ENCODE data around the gene OR2W3. TPM values are rescaled to one million over a fixed set of nuclear protein-coding genes. Genes with fewer than 3 reads are reported as not detected.

The OR2W3 gene
- total and polyA plus RNA-seq, 5 donors from 2014 or later = not detected

DNA sequence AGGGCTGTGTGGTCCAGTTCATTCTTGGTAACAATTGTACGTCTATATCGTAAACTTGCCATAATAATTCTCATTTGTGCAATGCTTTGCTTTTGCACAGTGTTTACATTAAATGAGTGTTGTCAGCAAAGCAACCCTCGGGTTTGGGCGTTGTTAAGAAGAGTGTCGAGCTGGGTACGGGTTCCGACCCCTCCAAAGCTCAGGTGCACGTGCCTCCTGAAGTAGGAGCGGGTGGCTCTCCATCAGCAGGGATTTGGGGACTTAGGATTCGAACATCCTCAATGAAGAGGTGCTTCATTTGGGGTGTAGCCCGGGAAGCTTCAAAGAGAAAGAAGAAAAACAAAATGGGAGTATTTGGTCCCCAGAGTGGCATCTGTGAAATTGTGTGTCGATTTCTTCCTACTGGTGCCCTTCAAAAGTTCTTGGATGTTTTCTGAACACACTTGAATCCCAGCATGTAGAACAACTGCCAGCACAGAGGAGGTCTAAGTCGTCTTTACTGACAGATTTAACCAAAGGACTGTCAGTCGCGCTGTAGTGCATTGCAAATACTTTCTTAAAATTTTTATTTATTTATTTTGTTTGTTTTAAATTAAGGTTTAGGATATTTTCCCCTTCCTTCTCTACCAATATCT is 37.3 kb upstream of the OR2W3 start:
- H3K9me3 Mint-ChIP-seq = peaks cover 0 to 3% (median 1%) of the 10 kb centered on the region in 7 donors
- H3K9me3 ChIP-seq (ENCODE audit: control insufficient read depth in 2 of 2, low read length in 2 of 2) = no peaks in the 10 kb centered on the region
- H3K27ac Mint-ChIP-seq = no peak overlapping the region
- H3K27me3 Mint-ChIP-seq = peaks cover 30% of the 10 kb centered on the region
- no peak for DNase-seq
- peaks cover 7% of the 10 kb centered on the region for H3K27me3 ChIP-seq (ENCODE audit: control insufficient read depth, insufficient read depth, low read length)
- no peak overlapping the region for H3K4me3 ChIP-seq (ENCODE audit: low read depth, low read length)
- H3K4me1 Mint-ChIP-seq = peaks cover 0 to 10% (median 5%) of the 10 kb centered on the region in 4 donors
- H3K36me3 Mint-ChIP-seq = no peaks in the 10 kb centered on the region
- no peaks in the 10 kb centered on the region for H3K4me1 ChIP-seq (ENCODE audit: control insufficient read depth, insufficient read depth, low read length, poor library complexity, severe bottlenecking)
- no peak for ATAC-seq (ENCODE audit: low read depth in 2 of 2)
- H3K27ac ChIP-seq (ENCODE audit: insufficient read depth, low read length, poor library complexity, severe bottlenecking) = no peak overlapping the region
- no peaks in the 10 kb centered on the region for H3K36me3 ChIP-seq (ENCODE audit: control insufficient read depth, insufficient read depth, low read length)
- peak overlapping the region in 3 of 4 donors; percentile 51 to 78 (median 58) for H3K4me3 Mint-ChIP-seq

DNA sequence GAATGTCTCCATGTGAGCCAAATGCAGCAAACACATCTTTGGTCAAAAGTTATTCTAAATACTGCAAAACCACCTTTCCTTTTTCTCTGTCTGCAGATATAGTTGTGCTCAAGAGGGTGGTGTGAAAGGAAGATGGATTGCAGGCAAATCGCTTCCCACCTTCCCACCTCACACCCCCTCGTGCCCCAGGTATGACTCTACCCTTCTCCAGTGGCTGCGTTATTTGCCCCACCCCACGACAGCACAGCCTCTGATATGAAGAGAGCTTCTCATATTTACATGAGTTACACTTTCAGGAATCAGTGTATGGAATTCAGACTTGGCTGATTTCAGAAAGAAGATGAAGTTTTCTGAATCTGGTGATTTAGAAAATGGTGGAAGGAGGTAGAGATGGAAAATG is 32.6 kb upstream of the OR2W3 start:
- peaks cover 21% of the 10 kb centered on the region for H3K27me3 Mint-ChIP-seq
- Histone ChIP-seq H3K36me3 (ENCODE audit: control insufficient read depth, insufficient read depth, low read length) (no peaks in the 10 kb centered on the region), H3K4me1 (ENCODE audit: control insufficient read depth, insufficient read depth, low read length, poor library complexity, severe bottlenecking) (no peaks in the 10 kb centered on the region), H3K4me3 (ENCODE audit: low read depth, low read length) (no peak overlapping the region), H3K9me3 (ENCODE audit: control insufficient read depth in 2 of 2, low read length in 2 of 2) (no peaks in the 10 kb centered on the region), H3K27me3 (ENCODE audit: control insufficient read depth, insufficient read depth, low read length) (peaks cover 3% of the 10 kb centered on the region), H3K27ac (ENCODE audit: insufficient read depth, low read length, poor library complexity, severe bottlenecking) (no peak overlapping the region)
- H3K36me3 Mint-ChIP-seq = no peaks in the 10 kb centered on the region
- no peak for DNase-seq
- peaks cover 0 to 7% (median under 1%) of the 10 kb centered on the region in 7 donors for H3K9me3 Mint-ChIP-seq
- peaks cover 0 to 5% (median 4%) of the 10 kb centered on the region in 4 donors for H3K4me1 Mint-ChIP-seq
- no peak overlapping the region for H3K4me3 Mint-ChIP-seq
- ATAC-seq (ENCODE audit: low read depth in 2 of 2) = no peak
- H3K27ac Mint-ChIP-seq = no peak overlapping the region

DNA sequence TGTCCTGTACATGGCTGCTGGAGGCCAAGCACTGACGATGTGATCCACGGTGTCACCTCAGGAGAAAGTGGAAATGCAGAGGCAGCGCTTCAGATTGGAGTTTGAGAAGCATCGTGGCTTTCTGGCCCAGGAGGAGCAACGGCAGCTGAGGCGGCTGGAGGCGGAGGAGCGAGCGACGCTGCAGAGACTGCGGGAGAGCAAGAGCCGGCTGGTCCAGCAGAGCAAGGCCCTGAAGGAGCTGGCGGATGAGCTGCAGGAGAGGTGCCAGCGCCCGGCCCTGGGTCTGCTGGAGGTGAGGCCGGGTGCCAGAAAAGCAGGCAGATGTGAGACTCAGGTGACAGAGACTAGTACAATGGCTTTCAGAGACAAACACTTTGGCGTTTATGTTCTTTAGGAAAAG is 30.7 kb upstream of the OR2W3 start:
- Histone ChIP-seq H3K27ac (ENCODE audit: insufficient read depth, low read length, poor library complexity, severe bottlenecking) (no peak overlapping the region), H3K9me3 (ENCODE audit: control insufficient read depth in 2 of 2, low read length in 2 of 2) (no peaks in the 10 kb centered on the region), H3K4me1 (ENCODE audit: control insufficient read depth, insufficient read depth, low read length, poor library complexity, severe bottlenecking) (no peaks in the 10 kb centered on the region), H3K36me3 (ENCODE audit: control insufficient read depth, insufficient read depth, low read length) (no peaks in the 10 kb centered on the region), H3K4me3 (ENCODE audit: low read depth, low read length) (no peak overlapping the region), H3K27me3 (ENCODE audit: control insufficient read depth, insufficient read depth, low read length) (no peaks in the 10 kb centered on the region)
- ATAC-seq (ENCODE audit: low read depth in 2 of 2) = no peak
- Mint-ChIP-seq H3K36me3 (no peaks in the 10 kb centered on the region), H3K27me3 (peaks cover 15% of the 10 kb centered on the region), H3K27ac (no peak overlapping the region), H3K4me1 (no peaks in the 10 kb centered on the region), H3K4me3 (no peak overlapping the region), H3K9me3 (peaks cover 0 to 8% (median 0%) of the 10 kb centered on the region in 7 donors)
- no peak for DNase-seq

DNA sequence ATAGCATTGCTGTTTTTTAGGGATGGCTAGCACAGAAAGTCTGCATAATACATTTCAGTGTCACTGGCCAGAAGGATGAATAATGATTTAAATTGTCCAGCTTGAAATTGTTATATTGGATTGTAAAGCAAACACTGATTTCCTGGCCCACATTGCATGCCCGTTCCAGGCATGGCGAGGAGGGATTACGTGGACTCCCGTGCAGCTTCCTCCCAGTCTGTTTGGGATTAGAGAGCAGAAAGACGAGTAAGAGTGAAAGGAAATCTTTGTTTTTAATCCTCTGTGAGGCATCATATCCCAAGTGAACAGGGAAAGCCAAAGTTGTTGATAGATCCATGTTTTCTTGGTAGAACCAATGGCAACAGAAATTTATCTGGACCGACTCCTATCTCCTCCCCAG is 30.0 kb upstream of the OR2W3 start:
- H3K36me3 Mint-ChIP-seq = no peaks in the 10 kb centered on the region
- no peaks in the 10 kb centered on the region for H3K4me1 Mint-ChIP-seq

DNA sequence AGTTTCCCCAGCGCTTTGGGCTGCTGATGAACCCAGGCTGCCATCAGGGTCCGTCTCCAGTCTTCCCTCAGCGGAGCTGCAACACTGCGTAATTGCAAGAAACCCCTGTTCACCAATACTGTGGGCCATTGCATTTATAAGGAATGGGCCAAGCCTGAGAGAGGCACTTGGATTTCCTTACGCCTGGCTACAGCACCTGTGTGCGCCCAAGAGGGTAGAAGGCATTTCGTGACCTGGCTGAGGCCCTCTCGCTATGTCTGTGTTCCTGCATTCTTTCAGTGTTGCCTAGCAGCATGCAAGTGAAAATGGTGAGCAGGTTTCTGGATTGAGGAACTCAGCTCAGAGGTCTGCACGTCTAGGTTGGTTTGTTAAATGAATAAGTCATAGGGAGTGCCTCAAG is 12.0 kb upstream of the OR2W3 start:
- no peaks in the 10 kb centered on the region for H3K36me3 Mint-ChIP-seq
- Histone ChIP-seq H3K36me3 (ENCODE audit: control insufficient read depth, insufficient read depth, low read length) (no peaks in the 10 kb centered on the region), H3K4me1 (ENCODE audit: control insufficient read depth, insufficient read depth, low read length, poor library complexity, severe bottlenecking) (no peaks in the 10 kb centered on the region), H3K4me3 (ENCODE audit: low read depth, low read length) (no peak overlapping the region), H3K27me3 (ENCODE audit: control insufficient read depth, insufficient read depth, low read length) (no peaks in the 10 kb centered on the region), H3K9me3 (ENCODE audit: control insufficient read depth in 2 of 2, low read length in 2 of 2) (no peaks in the 10 kb centered on the region), H3K27ac (ENCODE audit: insufficient read depth, low read length, poor library complexity, severe bottlenecking) (no peak overlapping the region)
- peaks cover 0 to 13% (median 0%) of the 10 kb centered on the region in 7 donors for H3K9me3 Mint-ChIP-seq
- no peak for ATAC-seq (ENCODE audit: low read depth in 2 of 2)
- no peak overlapping the region for H3K4me3 Mint-ChIP-seq
- H3K4me1 Mint-ChIP-seq = no peaks in the 10 kb centered on the region
- H3K27me3 Mint-ChIP-seq = no peaks in the 10 kb centered on the region
- H3K27ac Mint-ChIP-seq = no peak overlapping the region
- no peak for DNase-seq

More for the DNA sequence above, 30.0 kb upstream of the OR2W3 start:
- Histone ChIP-seq H3K9me3 (ENCODE audit: control insufficient read depth in 2 of 2, low read length in 2 of 2) (peaks cover 0 to 4% of the 10 kb centered on the region in 2 experiments), H3K4me3 (ENCODE audit: low read depth, low read length) (no peak overlapping the region), H3K27me3 (ENCODE audit: control insufficient read depth, insufficient read depth, low read length) (no peaks in the 10 kb centered on the region), H3K36me3 (ENCODE audit: control insufficient read depth, insufficient read depth, low read length) (no peaks in the 10 kb centered on the region), H3K27ac (ENCODE audit: insufficient read depth, low read length, poor library complexity, severe bottlenecking) (no peak overlapping the region), H3K4me1 (ENCODE audit: control insufficient read depth, insufficient read depth, low read length, poor library complexity, severe bottlenecking) (no peaks in the 10 kb centered on the region)
- Mint-ChIP-seq H3K9me3 (peaks cover 0 to 9% (median 0%) of the 10 kb centered on the region in 7 donors), H3K27ac (no peak overlapping the region), H3K27me3 (peaks cover 15% of the 10 kb centered on the region), H3K4me3 (no peak overlapping the region)
- DNase-seq = no peak
- ATAC-seq (ENCODE audit: low read depth in 2 of 2) = no peak

DNA sequence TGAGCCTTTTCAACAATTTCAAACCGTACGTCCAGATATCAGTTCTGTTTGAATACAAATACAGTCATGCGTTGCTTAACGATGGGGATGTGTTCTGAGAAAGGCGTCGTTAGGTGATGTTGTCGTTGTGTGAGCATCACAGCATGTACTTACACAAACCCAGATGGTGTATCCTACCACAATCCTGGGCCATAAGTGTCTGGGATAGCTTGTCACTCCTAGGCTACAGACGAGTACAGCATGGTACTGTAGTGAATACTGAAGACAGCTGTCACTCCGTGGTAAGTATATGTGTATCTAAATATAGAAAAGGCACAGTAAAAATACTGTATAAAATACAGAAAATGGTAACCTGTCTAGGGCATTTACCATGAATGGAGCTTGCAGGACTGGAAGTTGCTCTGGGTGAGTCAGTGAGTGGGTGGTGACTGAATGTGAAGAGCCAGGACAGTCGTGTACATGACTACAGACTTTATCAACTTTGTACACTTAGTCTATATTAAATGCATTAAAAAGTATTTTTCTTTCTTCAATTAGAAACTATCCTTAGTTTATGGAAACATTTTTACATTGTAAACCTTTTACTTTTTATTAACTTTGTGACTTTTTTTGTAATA is 10.5 kb upstream of the OR2W3 start:
- ATAC-seq (ENCODE audit: low read depth in 2 of 2) = no peak
- Histone ChIP-seq H3K4me1 (ENCODE audit: control insufficient read depth, insufficient read depth, low read length, poor library complexity, severe bottlenecking) (no peaks in the 10 kb centered on the region), H3K27me3 (ENCODE audit: control insufficient read depth, insufficient read depth, low read length) (no peaks in the 10 kb centered on the region), H3K27ac (ENCODE audit: insufficient read depth, low read length, poor library complexity, severe bottlenecking) (no peak overlapping the region), H3K4me3 (ENCODE audit: low read depth, low read length) (no peak overlapping the region), H3K36me3 (ENCODE audit: control insufficient read depth, insufficient read depth, low read length) (no peaks in the 10 kb centered on the region), H3K9me3 (ENCODE audit: control insufficient read depth in 2 of 2, low read length in 2 of 2) (no peaks in the 10 kb centered on the region)
- Mint-ChIP-seq H3K4me3 (no peak overlapping the region), H3K27ac (no peak overlapping the region), H3K9me3 (peaks cover 0 to 13% (median 0%) of the 10 kb centered on the region in 7 donors), H3K27me3 (no peaks in the 10 kb centered on the region), H3K4me1 (no peaks in the 10 kb centered on the region), H3K36me3 (no peaks in the 10 kb centered on the region)
- no peak for DNase-seq

DNA sequence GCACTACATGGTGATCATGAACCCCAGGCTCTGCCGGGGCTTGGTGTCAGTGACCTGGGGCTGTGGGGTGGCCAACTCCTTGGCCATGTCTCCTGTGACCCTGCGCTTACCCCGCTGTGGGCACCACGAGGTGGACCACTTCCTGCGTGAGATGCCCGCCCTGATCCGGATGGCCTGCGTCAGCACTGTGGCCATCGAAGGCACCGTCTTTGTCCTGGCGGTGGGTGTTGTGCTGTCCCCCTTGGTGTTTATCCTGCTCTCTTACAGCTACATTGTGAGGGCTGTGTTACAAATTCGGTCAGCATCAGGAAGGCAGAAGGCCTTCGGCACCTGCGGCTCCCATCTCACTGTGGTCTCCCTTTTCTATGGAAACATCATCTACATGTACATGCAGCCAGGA is 589 bp downstream of the OR2W3 start:
- no peak overlapping the region for H3K27ac ChIP-seq (ENCODE audit: insufficient read depth, low read length, poor library complexity, severe bottlenecking)
- H3K4me3 Mint-ChIP-seq = no peak overlapping the region
- H3K9me3 Mint-ChIP-seq = peaks cover 0 to 6% (median 3%) of the 10 kb centered on the region in 7 donors
- no peaks in the 10 kb centered on the region for H3K4me1 Mint-ChIP-seq
- ATAC-seq (ENCODE audit: low read depth in 2 of 2) (no peak), DNase-seq (no peak)
- no peak overlapping the region for H3K27ac Mint-ChIP-seq
- no peaks in the 10 kb centered on the region for H3K9me3 ChIP-seq (ENCODE audit: control insufficient read depth in 2 of 2, low read length in 2 of 2)
- no peaks in the 10 kb centered on the region for H3K36me3 Mint-ChIP-seq
- H3K36me3 ChIP-seq (ENCODE audit: control insufficient read depth, insufficient read depth, low read length) = no peaks in the 10 kb centered on the region
- H3K27me3 ChIP-seq (ENCODE audit: control insufficient read depth, insufficient read depth, low read length) = no peaks in the 10 kb centered on the region
- no peak overlapping the region for H3K4me3 ChIP-seq (ENCODE audit: low read depth, low read length)
- H3K27me3 Mint-ChIP-seq = no peaks in the 10 kb centered on the region
- H3K4me1 ChIP-seq (ENCODE audit: control insufficient read depth, insufficient read depth, low read length, poor library complexity, severe bottlenecking) = no peaks in the 10 kb centered on the region

DNA sequence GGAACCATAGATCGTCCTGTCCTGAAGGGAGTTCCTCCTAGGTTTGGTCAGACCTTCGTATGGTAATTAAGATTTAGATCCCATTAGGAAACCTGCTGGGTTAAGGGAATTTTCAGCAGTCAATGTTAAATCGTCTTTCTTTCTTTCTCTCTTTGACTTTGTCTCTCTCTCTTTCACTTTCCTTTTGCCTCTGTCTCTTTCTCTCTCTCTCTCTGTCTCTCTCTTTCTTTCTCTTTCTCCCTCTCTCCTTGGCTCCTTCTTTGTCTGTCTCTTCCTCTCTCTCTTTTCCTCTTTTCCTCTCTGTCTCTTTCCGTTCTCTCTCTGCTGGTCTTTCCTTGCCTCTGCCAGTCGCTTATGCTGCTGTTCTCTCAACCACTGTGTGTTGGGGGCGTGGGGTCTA is 8.7 kb downstream of the OR2W3 start:
- no peak overlapping the region for H3K27ac ChIP-seq (ENCODE audit: insufficient read depth, low read length, poor library complexity, severe bottlenecking)
- no peak for ATAC-seq (ENCODE audit: low read depth in 2 of 2)
- no peaks in the 10 kb centered on the region for H3K4me1 ChIP-seq (ENCODE audit: control insufficient read depth, insufficient read depth, low read length, poor library complexity, severe bottlenecking)
- no peaks in the 10 kb centered on the region for H3K27me3 ChIP-seq (ENCODE audit: control insufficient read depth, insufficient read depth, low read length)
- Mint-ChIP-seq H3K4me1 (peaks cover 4 to 26% (median 7%) of the 10 kb centered on the region in 4 donors), H3K27ac (no peak overlapping the region), H3K9me3 (peaks cover 1 to 15% (median 5%) of the 10 kb centered on the region in 7 donors), H3K4me3 (no peak overlapping the region), H3K27me3 (no peaks in the 10 kb centered on the region), H3K36me3 (no peaks in the 10 kb centered on the region)
- H3K9me3 ChIP-seq (ENCODE audit: control insufficient read depth in 2 of 2, low read length in 2 of 2) = peaks cover 0 to 3% of the 10 kb centered on the region in 2 experiments
- H3K4me3 ChIP-seq (ENCODE audit: low read depth, low read length) = no peak overlapping the region
- no peak for DNase-seq
- no peaks in the 10 kb centered on the region for H3K36me3 ChIP-seq (ENCODE audit: control insufficient read depth, insufficient read depth, low read length)

Data from CD4-positive, CD25-positive, alpha-beta regulatory T cell (primary cell).